Measurements from ENCODE around the gene ZBTB3. TPM values are rescaled to one million over a fixed set of nuclear protein-coding genes. Genes with fewer than 3 reads are reported as not detected.
"Not testable (repeated sequence)": the region's sequence is repeated elsewhere in the genome, so short reads cannot be mapped to it uniquely, and the experiment has no call there.

ZBTB3 gene
- total RNA-seq, 2 donors from 2014 or later: 16.9 to 33.8 TPM

GRCh38 chr11:62752177-62752785, 1.7 kb downstream of the ZBTB3 start:
- TF ChIP-seq, protein P1, sequence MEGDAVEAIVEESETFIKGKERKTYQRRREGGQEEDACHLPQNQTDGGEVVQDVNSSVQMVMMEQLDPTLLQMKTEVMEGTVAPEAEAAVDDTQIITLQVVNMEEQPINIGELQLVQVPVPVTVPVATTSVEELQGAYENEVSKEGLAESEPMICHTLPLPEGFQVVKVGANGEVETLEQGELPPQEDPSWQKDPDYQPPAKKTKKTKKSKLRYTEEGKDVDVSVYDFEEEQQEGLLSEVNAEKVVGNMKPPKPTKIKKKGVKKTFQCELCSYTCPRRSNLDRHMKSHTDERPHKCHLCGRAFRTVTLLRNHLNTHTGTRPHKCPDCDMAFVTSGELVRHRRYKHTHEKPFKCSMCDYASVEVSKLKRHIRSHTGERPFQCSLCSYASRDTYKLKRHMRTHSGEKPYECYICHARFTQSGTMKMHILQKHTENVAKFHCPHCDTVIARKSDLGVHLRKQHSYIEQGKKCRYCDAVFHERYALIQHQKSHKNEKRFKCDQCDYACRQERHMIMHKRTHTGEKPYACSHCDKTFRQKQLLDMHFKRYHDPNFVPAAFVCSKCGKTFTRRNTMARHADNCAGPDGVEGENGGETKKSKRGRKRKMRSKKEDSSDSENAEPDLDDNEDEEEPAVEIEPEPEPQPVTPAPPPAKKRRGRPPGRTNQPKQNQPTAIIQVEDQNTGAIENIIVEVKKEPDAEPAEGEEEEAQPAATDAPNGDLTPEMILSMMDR (conservative IDR thresholded peaks at IDR 0.05): no peak
- Histone ChIP-seq H3K4me3 (ENCODE audit: low read length) (no peak overlapping the region), H3K36me3 (ENCODE audit: control insufficient read depth, insufficient read depth, low read length) (peaks cover 16% of the 10 kb centered on the region), H3K9ac (ENCODE audit: extremely low read depth, low read length, poor library complexity, severe bottlenecking) (no peak overlapping the region), H3K4me1 (ENCODE audit: control insufficient read depth, insufficient read depth, low read length) (no peaks in the 10 kb centered on the region), H3K9me3 (ENCODE audit: control insufficient read depth, low read length) (no peaks in the 10 kb centered on the region), H3K27me3 (ENCODE audit: control insufficient read depth, insufficient read depth, low read length, poor library complexity, severe bottlenecking) (no peaks in the 10 kb centered on the region), H3K27ac (ENCODE audit: low read depth, low read length) (no peak overlapping the region)
- no peak for DNase-seq
- no peak overlapping the region for H3K27ac Mint-ChIP-seq
- no peaks in the 10 kb centered on the region for H3K9me3 Mint-ChIP-seq
- no peak overlapping the region for H3K4me3 Mint-ChIP-seq
- WGBS, 2 experiments (ENCODE audit: insufficient coverage in 1 of 2, insufficient read length in 1 of 2): 95 to 100% methylated on average over 5 to 14 of the region's 14 CpGs
- peaks cover 24% of the 10 kb centered on the region for H3K36me3 Mint-ChIP-seq (ENCODE audit: low read depth)
- peaks cover 10% of the 10 kb centered on the region for H3K4me1 Mint-ChIP-seq
- H3K27me3 Mint-ChIP-seq (ENCODE audit: insufficient read depth): no peaks in the 10 kb centered on the region

GRCh38 chr11:62749931-62750330, 4.0 kb downstream of the ZBTB3 start:
- not testable (repeated sequence) for H3K9ac ChIP-seq (ENCODE audit: extremely low read depth, low read length, poor library complexity, severe bottlenecking); H3K4me3 ChIP-seq (ENCODE audit: low read length); H3K9me3 ChIP-seq (ENCODE audit: control insufficient read depth, low read length); H3K27ac ChIP-seq (ENCODE audit: low read depth, low read length); H3K4me1 Mint-ChIP-seq; DNase-seq; H3K4me1 ChIP-seq (ENCODE audit: control insufficient read depth, insufficient read depth, low read length); H3K27me3 ChIP-seq (ENCODE audit: control insufficient read depth, insufficient read depth, low read length, poor library complexity, severe bottlenecking); H3K27me3 Mint-ChIP-seq (ENCODE audit: insufficient read depth); H3K9me3 Mint-ChIP-seq; H3K4me3 Mint-ChIP-seq
- H3K36me3 ChIP-seq (ENCODE audit: control insufficient read depth, insufficient read depth, low read length): peaks cover 16% of the 10 kb centered on the region
- 93 to 94% methylated on average over 5 of the region's 5 CpGs for WGBS, 2 experiments (ENCODE audit: insufficient coverage in 1 of 2, insufficient read length in 1 of 2)
- Mint-ChIP-seq H3K36me3 (ENCODE audit: low read depth) (peaks cover 24% of the 10 kb centered on the region), H3K27ac (peak overlapping the region; percentile 13)

GRCh38 chr11:62747475-62748160, 6.3 kb downstream of the ZBTB3 start:
- no peaks in the 10 kb centered on the region for H3K27me3 Mint-ChIP-seq (ENCODE audit: insufficient read depth)
- H3K9me3 ChIP-seq (ENCODE audit: control insufficient read depth, low read length): no peaks in the 10 kb centered on the region
- peaks cover 22% of the 10 kb centered on the region for H3K36me3 Mint-ChIP-seq (ENCODE audit: low read depth)
- no peak overlapping the region for H3K27ac Mint-ChIP-seq
- H3K27me3 ChIP-seq (ENCODE audit: control insufficient read depth, insufficient read depth, low read length, poor library complexity, severe bottlenecking): no peaks in the 10 kb centered on the region
- H3K4me3 Mint-ChIP-seq: no peak overlapping the region
- peak overlapping the region; percentile 68 for H3K27ac ChIP-seq (ENCODE audit: low read depth, low read length)
- 92 to 96% methylated on average over 4 to 7 of the region's 9 CpGs for WGBS, 2 experiments (ENCODE audit: insufficient coverage in 1 of 2, insufficient read length in 1 of 2)
- H3K9me3 Mint-ChIP-seq: no peaks in the 10 kb centered on the region
- TF ChIP-seq, protein P1 (conservative IDR thresholded peaks at IDR 0.05): no peak
- H3K9ac ChIP-seq (ENCODE audit: extremely low read depth, low read length, poor library complexity, severe bottlenecking): no peak overlapping the region
- peaks cover 14% of the 10 kb centered on the region for H3K36me3 ChIP-seq (ENCODE audit: control insufficient read depth, insufficient read depth, low read length)
- peaks cover 4% of the 10 kb centered on the region for H3K4me1 Mint-ChIP-seq
- no peaks in the 10 kb centered on the region for H3K4me1 ChIP-seq (ENCODE audit: control insufficient read depth, insufficient read depth, low read length)
- no peak overlapping the region for H3K4me3 ChIP-seq (ENCODE audit: low read length)
- DNase-seq: no peak

All from endodermal cell (in vitro differentiated cells).